Skeletal muscle tissue (tissue), 4 donors: ENCODE data around the gene SPDYC. TPM values are rescaled to one million over a fixed set of nuclear protein-coding genes. Genes with fewer than 3 reads are reported as not detected.
A peak's percentile ranks its signal among the peaks of the same experiment; 100 is the strongest.

Experiments used
- H3K27ac ChIP-seq: one replicate; pipeline ENCODE4 v1.7.0; 2013; ENCODE audit warnings: mild to moderate bottlenecking, low read depth, low read length, inconsistent platforms
- H3K27me3 ChIP-seq, 3 donors: one replicate each; pipeline ENCODE4 v1.7.0; 2013; ENCODE audit warnings: low read length in 3 of 3; ENCODE audit not compliant: control insufficient read depth in 3 of 3, insufficient read depth in 3 of 3
- H3K36me3 ChIP-seq, 3 donors: one replicate each; pipeline ENCODE4 v1.7.0; 2013; ENCODE audit warnings: low read length in 3 of 3; ENCODE audit not compliant: control insufficient read depth in 3 of 3, insufficient read depth in 3 of 3
- H3K4me1 ChIP-seq, 3 donors: one replicate each; pipeline ENCODE4 v1.7.0; 2013; ENCODE audit warnings: low read length in 3 of 3, mild to moderate bottlenecking in 3 of 3; ENCODE audit not compliant: control insufficient read depth in 3 of 3, insufficient read depth in 3 of 3
- H3K4me3 ChIP-seq, 3 donors: one replicate each; pipeline ENCODE4 v1.7.0; 2013; ENCODE audit warnings: low read length in 3 of 3
- H3K9ac ChIP-seq, 3 donors: one replicate each; pipeline ENCODE4 v1.7.0; 2013; ENCODE audit warnings: low read length in 3 of 3, mild to moderate bottlenecking in 3 of 3, moderate library complexity in 2 of 3, low read depth in 1 of 3
- H3K9me3 ChIP-seq, 3 donors: one replicate each; pipeline ENCODE4 v1.7.0; 2013; ENCODE audit warnings: low read length in 3 of 3; ENCODE audit not compliant: control insufficient read depth in 3 of 3
- total RNA-seq: library from RNA; depleted of rRNA; stranded (reverse); fragments of >200 nt; gene quantifications from one replicate; pipeline ENCODE4 v1.2.3, GENCODE V29; 2014
- donor health status: Osteomylitis.

SPDYC gene
- total RNA-seq, 1 donor from 2014 or later, result not detected

- Histone ChIP-seq H3K4me1 (peaks cover 21 to 29% (median 22%) of the 10 kb centered on the region in 3 donors), H3K27me3 (no peaks in the 10 kb centered on the region), H3K4me3 (peak overlapping the region in 1 of 3 donors; percentile 86), H3K9ac (peak overlapping the region; percentile 20 to 97 (median 97)), H3K36me3 (peaks cover 29 to 40% (median 40%) of the 10 kb centered on the region in 3 donors), H3K27ac (no peak overlapping the region), H3K9me3 (no peaks in the 10 kb centered on the region)
These were observed 13.3 kb downstream of the SPDYC start for GRCh38 chr11:65183201-65183891.

GRCh38 chr11:65184146-65184545 lies 14.1 kb downstream of the SPDYC start:
- Histone ChIP-seq H3K27me3 (no peaks in the 10 kb centered on the region), H3K4me3 (no peak overlapping the region), H3K9ac (no peak overlapping the region), H3K27ac (no peak overlapping the region), H3K9me3 (no peaks in the 10 kb centered on the region), H3K4me1 (peaks cover 21 to 29% (median 22%) of the 10 kb centered on the region in 3 donors), H3K36me3 (peaks cover 34 to 48% (median 47%) of the 10 kb centered on the region in 3 donors)

- H3K4me1 ChIP-seq, result peaks cover 19 to 29% (median 21%) of the 10 kb centered on the region in 3 donors
- H3K27ac ChIP-seq, result no peak overlapping the region
- no peaks in the 10 kb centered on the region for H3K27me3 ChIP-seq
- peaks cover 44 to 58% (median 57%) of the 10 kb centered on the region in 3 donors for H3K36me3 ChIP-seq
- no peak overlapping the region for H3K4me3 ChIP-seq
- no peaks in the 10 kb centered on the region for H3K9me3 ChIP-seq
- H3K9ac ChIP-seq, result no peak overlapping the region
These were observed 15.1 kb downstream of the SPDYC start for GRCh38 chr11:65185171-65185570.

- Histone ChIP-seq H3K9ac (no peak overlapping the region), H3K4me1 (peaks cover 14 to 27% (median 17%) of the 10 kb centered on the region in 3 donors), H3K9me3 (no peaks in the 10 kb centered on the region), H3K27me3 (no peaks in the 10 kb centered on the region), H3K36me3 (peaks cover 47 to 62% (median 61%) of the 10 kb centered on the region in 3 donors), H3K27ac (no peak overlapping the region), H3K4me3 (no peak overlapping the region)
These were observed 15.9 kb downstream of the SPDYC start for GRCh38 chr11:65185869-65186341.

GRCh38 chr11:65186701-65187100 lies 16.7 kb downstream of the SPDYC start:
- no peak overlapping the region for H3K27ac ChIP-seq
- peaks cover 48 to 62% (median 61%) of the 10 kb centered on the region in 3 donors for H3K36me3 ChIP-seq
- H3K4me3 ChIP-seq, result no peak overlapping the region
- H3K27me3 ChIP-seq, result no peaks in the 10 kb centered on the region
- H3K4me1 ChIP-seq, result peaks cover 13 to 27% (median 17%) of the 10 kb centered on the region in 3 donors
- no peaks in the 10 kb centered on the region for H3K9me3 ChIP-seq
- no peak overlapping the region for H3K9ac ChIP-seq

- no peak overlapping the region for H3K9ac ChIP-seq
These were observed 17.2 kb downstream of the SPDYC start for GRCh38 chr11:65187146-65187675.

GRCh38 chr11:65187971-65188461 lies 18.0 kb downstream of the SPDYC start:
- Histone ChIP-seq H3K27ac (no peak overlapping the region), H3K9ac (no peak overlapping the region), H3K4me3 (no peak overlapping the region), H3K36me3 (peaks cover 48 to 68% (median 61%) of the 10 kb centered on the region in 3 donors), H3K4me1 (peaks cover 4 to 17% (median 7%) of the 10 kb centered on the region in 3 donors), H3K27me3 (no peaks in the 10 kb centered on the region), H3K9me3 (no peaks in the 10 kb centered on the region)

More at GRCh38 chr11:65187146-65187675, 17.2 kb downstream of the SPDYC start:
- Histone ChIP-seq H3K36me3 (peaks cover 48 to 66% (median 61%) of the 10 kb centered on the region in 3 donors), H3K27me3 (no peaks in the 10 kb centered on the region), H3K4me1 (peaks cover 11 to 25% (median 16%) of the 10 kb centered on the region in 3 donors), H3K27ac (no peak overlapping the region), H3K9me3 (no peaks in the 10 kb centered on the region), H3K4me3 (no peak overlapping the region)

GRCh38 chr11:65188486-65188885 lies 18.5 kb downstream of the SPDYC start:
- Histone ChIP-seq H3K9me3 (no peaks in the 10 kb centered on the region), H3K9ac (no peak overlapping the region), H3K4me3 (no peak overlapping the region), H3K27ac (no peak overlapping the region), H3K27me3 (no peaks in the 10 kb centered on the region), H3K4me1 (peaks cover 0 to 12% (median 3%) of the 10 kb centered on the region in 3 donors), H3K36me3 (peaks cover 48 to 68% (median 64%) of the 10 kb centered on the region in 3 donors)

- Histone ChIP-seq H3K36me3 (peaks cover 45 to 63% (median 61%) of the 10 kb centered on the region in 3 donors), H3K27me3 (no peaks in the 10 kb centered on the region), H3K4me3 (no peak overlapping the region), H3K9ac (no peak overlapping the region), H3K9me3 (no peaks in the 10 kb centered on the region), H3K27ac (no peak overlapping the region), H3K4me1 (peaks cover 0 to 7% (median 0%) of the 10 kb centered on the region in 3 donors)
These were observed 19.2 kb downstream of the SPDYC start for GRCh38 chr11:65189191-65189590.

GRCh38 chr11:65194564-65194963 lies 24.5 kb downstream of the SPDYC start:
- Histone ChIP-seq H3K27me3 (no peaks in the 10 kb centered on the region), H3K9me3 (no peaks in the 10 kb centered on the region), H3K4me3 (no peak overlapping the region), H3K36me3 (peaks cover 13 to 42% (median 31%) of the 10 kb centered on the region in 3 donors), H3K9ac (no peak overlapping the region), H3K4me1 (peaks cover 0 to 4% (median 0%) of the 10 kb centered on the region in 3 donors), H3K27ac (no peak overlapping the region)
